ENCODE results near the gene TMEM209. TPM values are rescaled to one million over a fixed set of nuclear protein-coding genes. Genes with fewer than 3 reads are reported as not detected.

Gene TMEM209
- total and polyA plus RNA-seq, 4 donors: 4.5 to 10.1 (median 9.0) TPM

GRCh38 chr7:130137207-130137606 lies 68.0 kb downstream of the TMEM209 start (continued):
- TF ChIP-seq FOXA2 (IDR thresholded peaks at IDR 0.05) (no peak), EGR1 (IDR thresholded peaks at IDR 0.05; ENCODE audit: low read depth in 2 of 2) (no peak), GABPA (IDR thresholded peaks at IDR 0.05 in 1 of 2, conservative IDR thresholded peaks at IDR 0.05 in 1 of 2) (no peak), ATF3 (IDR thresholded peaks at IDR 0.05) (no peak)
- TF ChIP-seq, protein P1, sequence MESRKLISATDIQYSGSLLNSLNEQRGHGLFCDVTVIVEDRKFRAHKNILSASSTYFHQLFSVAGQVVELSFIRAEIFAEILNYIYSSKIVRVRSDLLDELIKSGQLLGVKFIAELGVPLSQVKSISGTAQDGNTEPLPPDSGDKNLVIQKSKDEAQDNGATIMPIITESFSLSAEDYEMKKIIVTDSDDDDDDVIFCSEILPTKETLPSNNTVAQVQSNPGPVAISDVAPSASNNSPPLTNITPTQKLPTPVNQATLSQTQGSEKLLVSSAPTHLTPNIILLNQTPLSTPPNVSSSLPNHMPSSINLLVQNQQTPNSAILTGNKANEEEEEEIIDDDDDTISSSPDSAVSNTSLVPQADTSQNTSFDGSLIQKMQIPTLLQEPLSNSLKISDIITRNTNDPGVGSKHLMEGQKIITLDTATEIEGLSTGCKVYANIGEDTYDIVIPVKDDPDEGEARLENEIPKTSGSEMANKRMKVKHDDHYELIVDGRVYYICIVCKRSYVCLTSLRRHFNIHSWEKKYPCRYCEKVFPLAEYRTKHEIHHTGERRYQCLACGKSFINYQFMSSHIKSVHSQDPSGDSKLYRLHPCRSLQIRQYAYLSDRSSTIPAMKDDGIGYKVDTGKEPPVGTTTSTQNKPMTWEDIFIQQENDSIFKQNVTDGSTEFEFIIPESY (IDR thresholded peaks at IDR 0.05): no peak

- no peaks in the 10 kb centered on the region for H3K9me3 ChIP-seq (ENCODE audit: control insufficient read depth in 4 of 4, low read length in 3 of 4)
- H3K27ac ChIP-seq (ENCODE audit: low read depth in 1 of 2, low read length in 2 of 2): no peak overlapping the region
- H3K4me3 ChIP-seq (ENCODE audit: low read depth in 1 of 3, low read length in 3 of 3): no peak overlapping the region
- H3K9ac ChIP-seq (ENCODE audit: low read depth in 1 of 2, low read length in 2 of 2): no peak overlapping the region
- no peaks in the 10 kb centered on the region for H3K27me3 ChIP-seq (ENCODE audit: control insufficient read depth in 4 of 4, insufficient read depth in 4 of 4, low read length in 3 of 4)
- WGBS: 96% methylated on average over 1 of the region's 1 CpG
- DNase-seq (ENCODE audit: low spot score): no peak
- TF ChIP-seq ATF3 (IDR thresholded peaks at IDR 0.05) (no peak), YY1 (IDR thresholded peaks at IDR 0.05) (no peak), FOXA2 (IDR thresholded peaks at IDR 0.05) (no peak), EGR1 (IDR thresholded peaks at IDR 0.05; ENCODE audit: low read depth in 2 of 2) (no peak), SP1 (IDR thresholded peaks at IDR 0.05) (no peak), RXRA (IDR thresholded peaks at IDR 0.05) (no peak), NR2F2 (IDR thresholded peaks at IDR 0.05) (no peak), HNF4G (IDR thresholded peaks at IDR 0.05) (no peak)
- TF ChIP-seq, protein P2, sequence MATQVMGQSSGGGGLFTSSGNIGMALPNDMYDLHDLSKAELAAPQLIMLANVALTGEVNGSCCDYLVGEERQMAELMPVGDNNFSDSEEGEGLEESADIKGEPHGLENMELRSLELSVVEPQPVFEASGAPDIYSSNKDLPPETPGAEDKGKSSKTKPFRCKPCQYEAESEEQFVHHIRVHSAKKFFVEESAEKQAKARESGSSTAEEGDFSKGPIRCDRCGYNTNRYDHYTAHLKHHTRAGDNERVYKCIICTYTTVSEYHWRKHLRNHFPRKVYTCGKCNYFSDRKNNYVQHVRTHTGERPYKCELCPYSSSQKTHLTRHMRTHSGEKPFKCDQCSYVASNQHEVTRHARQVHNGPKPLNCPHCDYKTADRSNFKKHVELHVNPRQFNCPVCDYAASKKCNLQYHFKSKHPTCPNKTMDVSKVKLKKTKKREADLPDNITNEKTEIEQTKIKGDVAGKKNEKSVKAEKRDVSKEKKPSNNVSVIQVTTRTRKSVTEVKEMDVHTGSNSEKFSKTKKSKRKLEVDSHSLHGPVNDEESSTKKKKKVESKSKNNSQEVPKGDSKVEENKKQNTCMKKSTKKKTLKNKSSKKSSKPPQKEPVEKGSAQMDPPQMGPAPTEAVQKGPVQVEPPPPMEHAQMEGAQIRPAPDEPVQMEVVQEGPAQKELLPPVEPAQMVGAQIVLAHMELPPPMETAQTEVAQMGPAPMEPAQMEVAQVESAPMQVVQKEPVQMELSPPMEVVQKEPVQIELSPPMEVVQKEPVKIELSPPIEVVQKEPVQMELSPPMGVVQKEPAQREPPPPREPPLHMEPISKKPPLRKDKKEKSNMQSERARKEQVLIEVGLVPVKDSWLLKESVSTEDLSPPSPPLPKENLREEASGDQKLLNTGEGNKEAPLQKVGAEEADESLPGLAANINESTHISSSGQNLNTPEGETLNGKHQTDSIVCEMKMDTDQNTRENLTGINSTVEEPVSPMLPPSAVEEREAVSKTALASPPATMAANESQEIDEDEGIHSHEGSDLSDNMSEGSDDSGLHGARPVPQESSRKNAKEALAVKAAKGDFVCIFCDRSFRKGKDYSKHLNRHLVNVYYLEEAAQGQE (IDR thresholded peaks at IDR 0.05): no peak
- TF ChIP-seq, protein P3, sequence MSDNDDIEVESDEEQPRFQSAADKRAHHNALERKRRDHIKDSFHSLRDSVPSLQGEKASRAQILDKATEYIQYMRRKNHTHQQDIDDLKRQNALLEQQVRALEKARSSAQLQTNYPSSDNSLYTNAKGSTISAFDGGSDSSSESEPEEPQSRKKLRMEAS (IDR thresholded peaks at IDR 0.05): no peak
- peaks cover 0 to 50% (median 23%) of the 10 kb centered on the region in 4 donors for H3K36me3 ChIP-seq (ENCODE audit: control insufficient read depth in 4 of 4, insufficient read depth in 3 of 4, low read depth in 1 of 4, low read length in 3 of 4)
- no peaks in the 10 kb centered on the region for H3K4me1 ChIP-seq (ENCODE audit: control insufficient read depth in 4 of 4, insufficient read depth in 4 of 4, low read length in 3 of 4)
Observed at GRCh38 chr7:130136579-130137167, 68.5 kb downstream of the TMEM209 start.
